Neural progenitor cell (in vitro differentiated cells): Measurements from ENCODE around the gene ABCA1.

ENCODE experiments used
- CTCF ChIP-seq: fragments of 200-600 bp; sonication (generic); IDR thresholded peaks from 2 replicates; pipeline ENCODE4 v1.5.1; 2017; ENCODE audit warnings: antibody characterized with exemption, mild to moderate bottlenecking
- EZH2 ChIP-seq: fragments of 200-600 bp; sonication (generic); IDR thresholded peaks from 2 replicates; pipeline ENCODE4 v1.6.1; 2017; ENCODE audit warnings: antibody characterized with exemption, mild to moderate bottlenecking, moderate library complexity

- TF ChIP-seq CTCF (no peak), EZH2 (no peak)
Observed at GRCh38 chr9:104927912-104928740, at the start of gene ABCA1.
